NCI-H2029 (cell line): ENCODE data around the gene KCNK7.
"Not testable (repeated sequence)": the region's sequence is repeated elsewhere in the genome, so short reads cannot be mapped to it uniquely, and the experiment has no call there.

Experiments used
- DNase-seq: peaks from one replicate; lab custom pipeline; 2025; lab: John Stamatoyannopoulos, UW

Gene KCNK7

GRCh38 chr11:65572356-65573051 lies 23.1 kb downstream of the KCNK7 start, which contains the start of gene FAM89B:
TSS of gene FAM89B (plus strand) at chr11:65572538. CDS start at chr11:65572670, 132 bp downstream.
- peak; percentile 71 for DNase-seq

GRCh38 chr11:65571940-65572339 lies 23.7 kb downstream of the KCNK7 start:
- DNase-seq: no peak

DNA sequence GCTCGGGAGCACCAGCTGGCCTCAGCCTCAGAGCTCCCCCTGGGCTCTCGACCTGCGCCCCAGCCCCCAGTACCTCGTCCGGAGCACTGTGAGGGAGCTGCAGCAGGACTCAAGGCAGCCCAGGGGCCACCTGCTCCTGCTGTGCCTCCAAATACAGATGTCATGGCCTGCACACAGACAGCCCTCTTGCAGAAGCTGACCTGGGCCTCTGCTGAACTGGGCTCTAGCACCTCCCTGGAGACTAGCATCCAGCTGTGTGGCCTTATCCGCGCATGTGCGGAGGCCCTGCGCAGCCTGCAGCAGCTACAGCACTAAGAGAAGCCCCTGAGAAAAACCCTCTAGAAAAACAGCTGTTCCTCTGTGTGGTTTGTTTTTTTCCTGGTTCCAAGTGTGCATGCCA lies 24.2 kb downstream of the KCNK7 start:
- no peak for DNase-seq

DNA sequence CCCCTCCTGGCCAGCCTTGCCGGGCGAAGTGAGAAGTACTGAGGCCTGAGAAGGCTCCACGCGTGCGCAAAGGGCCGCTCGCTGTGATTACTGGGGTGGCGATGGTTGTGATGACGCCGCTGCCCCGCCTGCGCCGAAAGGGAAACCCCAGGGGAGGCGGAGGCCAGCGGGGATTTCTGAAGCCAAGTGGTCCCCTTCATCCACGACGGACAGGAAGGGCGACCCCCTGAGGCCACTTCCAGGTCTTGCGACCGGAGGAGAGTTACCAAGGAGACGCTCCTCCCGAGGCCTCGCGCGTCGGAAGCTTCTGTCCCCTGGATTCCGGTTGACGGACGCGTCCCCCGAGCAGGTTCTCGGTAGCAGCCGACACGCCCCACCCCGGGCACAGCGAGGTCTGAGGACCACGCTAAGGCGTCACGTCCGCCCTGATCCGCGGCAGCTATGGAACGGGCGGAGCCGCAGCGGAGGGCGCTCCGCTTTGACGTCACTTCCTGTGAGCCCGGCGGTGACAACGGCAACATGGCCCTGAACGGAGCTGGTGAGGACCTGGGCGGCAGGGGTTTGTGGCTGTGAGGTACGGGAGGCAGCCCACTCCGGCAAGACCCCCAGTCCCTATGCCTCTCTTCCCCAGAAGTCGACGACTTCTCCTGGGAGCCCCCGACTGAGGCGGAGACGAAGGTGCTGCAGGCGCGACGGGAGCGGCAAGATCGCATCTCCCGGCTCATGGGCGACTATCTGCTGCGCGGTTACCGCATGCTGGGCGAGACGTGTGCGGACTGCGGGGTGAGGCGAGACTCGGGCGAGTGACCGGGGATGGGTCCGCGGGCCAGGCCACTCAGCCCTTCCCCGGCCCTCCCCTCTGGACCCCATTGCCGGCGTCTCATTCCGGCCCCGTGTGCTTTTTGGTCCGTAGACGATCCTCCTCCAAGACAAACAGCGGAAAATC lies 25.4 kb downstream of the KCNK7 start, which contains the start of gene ZNRD2:
Gene ZNRD2 (plus strand): TSS at position 505 of the 946 bp plus-strand sequence. CDS start 15 bp downstream, at position 520.
- DNase-seq: peak; percentile 97

- no peak for DNase-seq
Measured at GRCh38 chr11:65569164-65569972, 26.2 kb downstream of the KCNK7 start.

- no peak for DNase-seq
Measured at GRCh38 chr11:65565624-65566453, 29.8 kb downstream of the KCNK7 start.

GRCh38 chr11:65564879-65565559 lies 30.6 kb downstream of the KCNK7 start:
- not testable (repeated sequence) for DNase-seq

DNA sequence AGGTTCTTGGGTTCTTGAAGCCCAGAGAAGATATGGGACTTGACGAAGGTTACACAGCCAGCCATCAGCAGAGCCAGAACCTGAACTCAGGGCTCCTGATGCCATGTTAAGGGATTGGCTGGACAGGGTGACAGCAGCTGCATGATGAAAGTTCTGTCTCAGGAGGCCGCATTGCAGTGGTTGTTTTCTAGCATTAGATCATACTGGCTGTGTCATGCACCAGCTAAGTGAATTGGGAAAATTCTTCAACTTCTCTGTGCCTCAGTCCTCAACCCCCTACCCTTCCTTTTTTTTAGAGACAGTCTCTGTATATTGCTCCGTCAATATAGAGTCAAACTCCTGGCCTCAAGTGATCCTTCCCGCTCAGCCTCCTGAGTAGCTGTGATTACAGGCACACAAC lies 32.0 kb downstream of the KCNK7 start:
- no peak for DNase-seq

DNA sequence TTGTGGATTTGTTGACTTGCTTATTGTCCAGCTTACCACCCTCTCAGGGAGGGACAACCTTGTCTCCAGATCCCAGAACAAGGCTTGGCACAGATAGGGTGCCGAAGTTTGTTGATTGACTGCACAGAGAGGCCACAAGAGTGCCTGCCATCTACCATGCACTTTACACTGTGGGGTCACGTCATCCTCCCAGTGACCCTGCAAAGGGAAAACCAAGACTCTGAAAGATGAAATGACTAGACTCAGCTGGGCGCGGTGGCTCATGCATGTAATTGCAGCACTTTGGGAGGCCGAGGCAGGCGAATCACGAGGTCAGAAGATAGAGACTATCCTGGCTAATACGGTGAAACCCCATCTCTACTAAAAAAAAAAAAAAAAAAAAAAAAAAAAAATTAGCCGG lies 32.8 kb downstream of the KCNK7 start:
- no peak for DNase-seq

DNA sequence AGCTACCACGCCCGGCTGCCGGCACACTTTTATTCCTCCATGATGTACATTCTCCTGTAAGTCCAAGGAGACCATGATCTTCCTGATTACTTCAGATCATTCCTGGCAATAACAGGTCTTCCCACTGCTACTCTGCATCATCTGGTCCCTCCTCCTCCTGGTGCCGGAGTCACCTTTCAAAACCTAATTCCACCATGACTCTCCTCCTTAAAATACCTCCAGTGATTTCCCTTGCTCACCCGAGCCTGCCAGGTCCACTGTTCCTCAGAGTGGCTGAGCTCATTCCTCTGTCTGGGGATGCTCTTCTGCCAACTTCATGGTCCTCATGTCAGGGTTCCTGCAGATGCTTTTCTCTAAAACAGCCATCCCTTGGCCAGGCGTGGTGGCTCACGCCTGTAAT lies 33.6 kb downstream of the KCNK7 start:
- DNase-seq: no peak

DNA sequence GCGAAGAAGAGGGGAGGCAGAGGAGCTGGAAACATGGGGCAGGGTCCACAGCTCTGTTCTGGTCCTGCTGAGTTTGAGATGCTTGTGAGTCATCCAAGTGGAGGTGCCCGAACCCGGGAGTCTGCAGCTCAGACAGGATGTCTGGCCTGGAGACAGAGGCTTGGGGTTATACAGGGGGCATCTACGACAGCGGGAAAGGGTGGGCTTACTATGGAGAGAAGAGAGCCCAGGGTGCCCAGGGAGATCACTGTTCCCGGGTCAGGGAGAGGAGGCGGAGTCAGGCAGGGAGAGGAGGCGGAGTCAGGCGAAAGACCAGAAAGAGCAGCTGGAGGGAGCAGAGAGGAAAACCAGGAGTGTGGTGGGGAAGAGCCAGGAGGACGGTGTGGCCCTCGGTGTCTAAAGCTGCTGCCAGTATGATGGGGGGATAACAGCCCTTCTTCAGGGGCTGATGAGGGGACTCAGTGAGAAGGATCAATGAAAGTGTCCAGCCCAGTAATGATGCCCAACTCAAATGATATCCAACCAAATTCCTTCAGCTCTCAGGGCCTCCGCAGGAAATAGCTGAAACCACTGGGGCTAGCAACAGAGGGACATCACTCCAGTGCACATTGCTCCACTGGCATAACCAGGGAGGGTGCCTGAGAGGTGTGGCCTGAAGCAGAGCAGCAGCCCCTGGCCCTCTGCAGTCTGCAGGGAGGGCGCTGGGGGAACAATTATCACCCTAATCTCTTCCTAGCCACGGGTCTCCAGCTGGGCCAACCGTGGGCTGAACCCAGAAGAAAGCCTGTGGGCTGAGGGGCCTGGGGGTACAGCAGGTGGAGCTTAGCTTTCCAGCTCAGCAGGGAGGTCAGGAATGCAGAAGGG lies 34.8 kb downstream of the KCNK7 start:
- peak; percentile 48 for DNase-seq

- DNase-seq: peak; percentile 89
Measured at GRCh38 chr11:65559951-65560537, 35.6 kb downstream of the KCNK7 start.

DNA sequence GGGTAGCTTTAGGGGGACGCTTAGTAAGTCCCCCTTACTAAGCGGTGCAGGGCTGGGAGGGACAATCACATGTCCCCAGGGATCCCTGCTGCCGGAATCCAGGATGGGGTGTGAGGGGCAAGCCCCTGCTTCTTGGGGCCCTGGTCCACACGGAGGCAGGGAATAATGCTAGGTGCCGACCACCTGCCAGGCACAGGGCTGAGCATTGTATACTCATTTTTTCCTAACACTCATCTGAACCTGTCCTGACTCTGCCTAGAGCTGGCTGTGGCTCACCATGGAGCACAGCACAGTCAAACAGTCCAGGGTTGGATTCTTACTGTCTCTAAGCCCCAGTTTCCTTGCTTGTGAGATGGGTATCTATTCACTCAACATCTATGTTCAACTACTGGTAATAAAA lies 36.1 kb downstream of the KCNK7 start:
- DNase-seq: no peak

- DNase-seq: no peak
Measured at GRCh38 chr11:65558930-65559509, 36.6 kb downstream of the KCNK7 start.

DNA sequence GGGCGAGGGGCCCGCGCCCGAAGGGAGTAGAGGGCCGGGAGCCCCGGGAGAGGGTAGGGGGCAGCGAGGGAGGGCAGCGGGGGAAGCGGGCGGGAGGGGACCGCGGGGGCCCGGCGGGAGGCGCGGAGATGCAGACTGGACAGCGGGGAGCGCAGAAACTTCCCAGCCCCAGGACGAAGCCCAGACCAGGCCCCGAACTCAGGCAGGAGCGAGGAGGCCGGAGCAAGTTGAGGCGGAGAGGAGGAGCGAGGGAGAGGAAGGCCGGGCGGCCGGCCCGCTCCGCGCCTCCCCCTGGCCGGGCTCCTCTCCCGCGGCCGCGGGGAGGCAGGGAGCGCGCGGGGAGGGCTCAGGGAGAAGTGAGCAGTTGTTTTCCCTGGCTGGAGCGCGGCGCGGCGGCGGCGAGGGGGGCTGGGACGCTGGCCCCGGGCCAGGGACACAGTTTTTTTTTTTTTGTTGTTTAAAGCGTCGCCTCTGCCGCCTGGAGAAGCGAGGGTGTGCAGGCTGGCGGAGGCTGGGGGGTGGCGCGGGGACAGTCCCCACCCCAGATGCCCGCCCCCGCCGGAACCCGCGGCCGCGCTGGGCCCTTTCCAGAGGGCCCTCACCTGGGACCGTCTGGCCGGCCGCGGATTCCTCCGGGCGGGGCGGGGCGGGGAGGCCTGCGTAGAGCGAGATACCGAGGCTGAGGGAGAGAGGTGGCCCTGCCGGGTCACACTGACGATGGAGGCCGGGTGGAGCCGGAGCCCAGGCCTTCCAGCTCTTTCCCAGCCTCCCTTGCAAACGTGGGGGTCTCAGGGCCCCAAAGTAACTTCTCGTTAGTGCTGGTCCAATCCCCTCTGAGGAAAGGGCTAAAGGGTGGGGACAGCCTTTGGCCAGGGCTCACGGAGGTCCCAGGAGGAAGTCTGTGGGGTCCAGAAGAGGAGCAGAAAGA lies 37.3 kb downstream of the KCNK7 start, which contains the start of gene LTBP3:
Gene LTBP3 (minus strand): TSS at position 358 of the 928 bp plus-strand sequence. CDS start 400 bp downstream, outside the sequence.
- DNase-seq: peak; percentile 45

DNA sequence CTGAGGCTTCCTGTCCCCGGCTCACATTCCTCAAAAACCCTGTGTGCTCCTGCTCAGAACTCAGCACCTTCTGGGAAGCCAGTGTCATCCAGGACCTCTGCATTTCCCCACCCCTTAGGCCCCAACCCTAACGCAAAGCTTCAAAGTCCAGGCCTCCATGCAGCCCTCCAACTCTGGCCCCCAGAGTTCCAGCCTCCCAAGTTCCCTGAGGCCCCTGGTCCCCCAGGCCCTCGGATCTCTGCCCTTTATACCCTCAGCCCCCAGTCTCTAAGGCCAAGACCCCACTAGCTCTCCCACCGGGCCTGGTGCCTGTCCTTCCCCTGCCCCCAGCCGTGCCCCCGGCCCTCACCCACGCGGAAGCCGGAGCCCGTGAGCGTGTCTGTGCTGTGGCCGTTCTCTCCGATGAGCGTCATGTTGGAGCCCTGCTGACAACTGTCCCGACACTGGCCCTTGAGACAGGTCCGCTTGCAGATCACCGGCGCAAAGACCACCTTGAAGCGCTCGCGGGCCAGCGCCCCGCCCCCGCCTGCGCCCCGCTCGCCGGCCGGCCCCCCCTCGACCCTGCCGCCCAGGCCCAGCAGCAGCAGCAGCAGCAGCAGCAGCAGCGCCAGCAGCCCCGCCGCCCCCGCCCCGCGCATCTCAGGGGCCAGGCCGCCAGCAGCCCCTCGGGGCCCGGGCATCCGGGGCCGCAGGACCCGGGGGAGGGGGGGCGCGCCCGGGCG lies 38.2 kb downstream of the KCNK7 start:
- no peak for DNase-seq
